GM19239 (cell line): ENCODE data around the gene RBBP4.
"Not testable (repeated sequence)": the region's sequence is repeated elsewhere in the genome, so short reads cannot be mapped to it uniquely, and the experiment has no call there.

ENCODE experiments used
- DNase-seq: peaks from one replicate; pipeline ENCODE4 v3.0.0; 2011; ENCODE audit warnings: low spot score; ENCODE audit not compliant: insufficient read length
- FAIRE-seq: peaks from 2 replicates; lab custom pipeline; 2011; peaks lifted over from hg19 to GRCh38; lab: Jason Lieb, UNC

Gene RBBP4

DNA sequence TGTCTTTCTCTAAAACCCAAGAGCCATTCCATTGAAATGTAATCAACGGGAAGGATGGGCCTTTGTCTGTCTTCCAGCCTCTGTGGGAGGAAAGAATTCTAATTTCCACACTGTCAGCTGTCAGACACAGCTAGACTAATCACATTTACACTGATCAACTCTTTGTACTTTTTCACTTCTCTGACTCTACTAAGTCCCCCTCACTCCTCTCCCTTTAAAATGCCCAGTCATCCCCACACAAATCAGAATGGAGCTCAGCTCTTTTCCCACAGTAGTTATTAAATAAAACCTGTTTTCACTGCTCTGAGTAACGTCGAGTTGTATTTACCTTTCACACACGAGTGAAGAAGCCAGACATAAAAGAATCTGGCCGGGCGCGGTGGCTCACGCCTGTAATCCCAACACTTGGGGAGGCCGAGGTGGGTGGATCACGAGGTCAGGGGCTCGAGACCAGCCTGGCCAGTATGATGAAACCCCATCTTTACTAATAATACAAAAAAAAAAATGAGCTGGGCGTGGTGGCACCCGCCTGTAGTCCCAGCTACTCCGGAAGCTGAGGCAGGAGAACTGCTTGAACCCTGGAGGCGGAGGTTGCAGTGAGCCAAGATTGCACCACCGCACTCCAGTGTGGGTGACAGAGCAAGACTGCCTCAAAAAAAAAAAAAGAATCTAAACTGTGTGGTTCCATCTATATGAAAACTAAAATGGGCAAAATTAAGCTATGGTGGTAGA, 13.9 kb upstream of the RBBP4 start:
- DNase-seq (no peak), FAIRE-seq (no peak)

DNA sequence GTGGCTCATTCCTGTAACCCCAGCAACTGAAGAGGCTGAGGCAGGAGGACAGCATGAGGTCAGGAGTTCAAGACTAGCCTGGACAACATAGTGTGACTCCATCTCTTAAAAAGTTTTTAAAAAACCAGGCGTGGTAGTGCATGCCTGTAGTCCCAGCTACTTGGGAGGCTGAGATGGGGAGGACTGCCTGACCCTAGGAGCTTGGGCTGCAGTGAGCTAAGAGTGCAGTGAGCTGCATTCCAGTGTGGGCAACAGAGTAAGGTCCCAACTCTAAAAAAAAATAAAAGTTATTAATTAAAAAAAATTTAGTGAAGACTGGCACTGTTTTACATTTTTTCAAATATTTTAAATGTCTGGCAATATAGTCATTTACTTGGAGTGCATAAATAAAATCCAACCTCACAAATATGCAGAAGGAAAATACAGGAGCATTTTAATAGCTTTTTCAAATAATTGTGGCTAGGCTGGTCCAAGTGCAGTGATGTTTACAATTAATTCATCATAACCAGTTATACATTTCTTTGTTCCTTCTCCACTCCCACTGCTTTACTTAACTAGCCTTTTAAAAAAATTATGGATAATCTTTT, 11.4 kb upstream of the RBBP4 start:
- DNase-seq: no peak
- no peak for FAIRE-seq

DNA sequence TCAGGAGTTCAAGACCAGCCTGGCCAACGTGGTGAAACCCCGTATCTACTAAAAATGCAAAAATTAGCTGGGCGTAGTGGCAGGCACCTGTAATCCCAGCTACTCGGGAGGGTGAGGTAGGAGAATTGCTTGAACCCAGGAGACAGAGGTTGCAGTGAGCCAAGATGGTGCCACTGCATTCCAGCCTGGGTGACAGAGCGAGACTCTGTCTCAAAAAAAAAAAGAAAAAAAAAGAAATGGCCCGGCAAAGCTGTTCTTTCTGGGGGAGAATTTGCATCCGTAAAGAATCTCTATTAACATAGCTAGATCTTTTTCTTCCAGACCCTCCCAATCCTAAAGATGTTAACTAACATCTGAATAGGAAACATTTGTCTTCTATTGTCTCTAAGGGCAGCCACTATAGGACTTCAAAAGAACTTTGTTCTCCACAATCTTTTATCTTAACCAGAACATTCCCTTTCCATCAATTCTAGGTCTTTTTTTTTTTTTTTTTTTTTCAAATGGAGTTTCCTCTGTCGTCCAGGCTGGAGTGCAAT, 8.6 kb upstream of the RBBP4 start:
- not testable (repeated sequence) for DNase-seq, FAIRE-seq

DNA sequence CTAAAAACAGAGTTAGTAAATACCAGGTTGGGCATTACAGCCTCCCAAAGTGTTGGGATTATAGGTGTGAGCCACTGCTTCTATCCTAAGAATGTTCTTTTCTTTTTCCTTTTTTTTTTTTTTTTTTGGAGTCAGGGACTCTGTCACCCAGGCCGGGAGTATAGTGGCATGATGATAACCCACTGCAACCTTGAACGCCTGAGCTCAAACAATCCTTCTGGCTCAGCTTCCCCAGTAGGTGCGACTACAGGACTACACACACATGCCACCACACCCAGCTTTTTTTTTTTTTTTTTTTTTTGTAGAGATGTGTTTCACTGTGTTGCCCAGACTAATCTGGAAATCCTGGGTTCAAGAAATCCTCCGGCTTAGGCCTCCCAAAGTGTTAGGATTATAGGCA, 6.6 kb upstream of the RBBP4 start:
- DNase-seq (no peak), FAIRE-seq (no peak)

DNA sequence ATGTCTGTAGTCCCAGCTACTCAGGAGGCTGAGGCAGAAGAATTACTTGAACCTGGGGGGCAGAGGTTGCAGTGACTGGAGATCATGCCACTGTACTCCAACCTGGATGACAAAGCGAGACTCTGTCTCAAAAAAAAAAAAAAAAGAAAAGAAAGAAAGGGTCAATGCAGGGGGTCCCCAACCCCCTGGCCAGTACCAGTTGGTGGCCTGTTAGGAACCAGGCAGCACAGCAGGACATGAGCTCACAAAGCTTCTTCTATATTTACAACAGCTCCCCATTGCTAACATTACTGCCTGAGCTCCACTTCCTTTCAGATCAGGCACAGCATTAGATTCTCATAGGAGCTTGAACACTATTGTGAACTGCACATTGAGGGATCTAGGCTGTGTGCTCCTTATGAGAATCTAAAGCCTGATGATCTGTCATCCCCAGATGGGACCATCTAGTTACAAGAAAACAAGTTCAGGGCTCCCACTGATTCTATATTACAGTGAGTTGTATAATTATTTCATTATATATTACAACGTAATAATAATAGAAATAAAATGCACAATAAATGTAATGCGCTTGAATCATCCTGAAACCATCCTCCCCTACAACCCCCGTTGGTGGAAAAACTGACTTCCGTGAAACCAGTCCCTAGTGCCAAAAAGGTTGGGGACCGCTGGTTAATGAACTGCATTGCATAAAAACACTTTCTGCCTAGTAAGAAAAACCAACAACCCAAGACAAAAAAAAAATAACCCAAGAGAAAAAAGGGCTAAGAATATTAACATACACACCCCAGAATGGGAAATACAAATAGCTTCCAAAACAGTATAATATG, 3.5 kb upstream of the RBBP4 start:
- FAIRE-seq: no peak

GRCh38 chr1:32650248-32650751, 708 bp upstream of the RBBP4 start, which contains the start of gene ZBTB8OS:
ZBTB8OS (minus strand) TSS chr1:32650550; CDS start chr1:32650529, 21 bp downstream.
- peak; percentile 95 for FAIRE-seq
- peak; percentile 69 for DNase-seq

More for the DNA sequence above, 3.5 kb upstream of the RBBP4 start:
- DNase-seq: no peak

DNA sequence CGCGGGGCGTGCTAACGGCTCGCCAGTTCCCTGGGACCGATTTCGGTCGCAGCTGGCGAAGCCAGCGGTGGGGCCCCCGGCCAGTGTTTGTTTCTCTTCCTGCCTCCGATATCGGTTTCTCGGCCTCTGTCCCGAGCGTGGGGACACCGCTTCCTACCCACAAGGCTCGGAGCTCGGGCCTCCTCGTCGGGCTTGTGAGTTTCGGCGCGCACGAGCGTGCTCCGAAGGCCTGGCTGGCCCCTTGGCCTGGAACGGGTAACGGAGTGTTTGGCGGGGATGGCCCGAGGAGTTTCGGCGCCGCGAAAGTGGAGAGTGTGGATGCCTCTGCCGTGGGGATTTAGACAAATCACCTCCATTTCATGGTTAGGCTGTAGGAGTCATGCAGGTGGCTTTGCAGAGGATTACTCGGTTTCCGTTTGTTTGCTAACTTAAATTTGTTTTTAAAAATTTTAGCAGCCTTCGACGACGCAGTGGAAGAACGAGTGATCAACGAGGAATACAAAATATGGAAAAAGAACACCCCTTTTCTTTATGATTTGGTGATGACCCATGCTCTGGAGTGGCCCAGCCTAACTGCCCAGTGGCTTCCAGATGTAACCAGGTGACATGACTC, 559 bp downstream of the RBBP4 start:
- peak; percentile 19 for DNase-seq
- peak; percentile 57 for FAIRE-seq

DNA sequence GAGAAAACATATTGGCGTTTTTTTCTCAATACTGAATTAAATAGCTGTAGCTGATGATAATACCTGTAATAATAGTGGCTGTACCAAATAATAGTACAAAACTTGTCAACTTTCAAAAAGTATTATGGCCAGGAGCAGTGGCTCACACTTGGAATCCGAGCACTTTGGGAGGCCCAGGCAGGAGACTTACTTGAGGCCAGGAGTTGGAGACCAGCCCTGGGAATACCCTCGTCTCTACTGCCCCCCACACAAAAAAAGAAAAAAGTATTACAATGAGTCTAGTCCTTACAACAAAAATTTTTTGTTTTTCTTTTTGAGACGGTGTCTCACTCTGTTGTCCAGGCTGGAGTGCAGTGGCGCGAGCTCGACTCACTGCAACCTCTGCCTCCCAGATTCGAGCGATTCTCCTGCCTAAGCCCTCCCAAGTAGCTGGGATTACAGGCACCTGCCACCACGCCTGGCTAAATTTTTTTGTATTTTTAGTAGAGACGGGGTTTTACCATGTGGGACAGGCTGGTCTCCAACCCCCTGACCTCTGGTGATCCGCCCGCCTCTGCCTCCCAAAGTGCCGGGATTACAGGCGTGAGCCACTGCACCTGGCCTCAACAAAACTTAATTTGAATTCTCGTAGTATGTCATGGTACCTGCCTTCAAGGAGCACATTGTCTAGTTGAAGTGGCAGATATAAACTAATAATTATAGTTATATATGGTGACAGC, 1.4 kb downstream of the RBBP4 start:
- DNase-seq (no peak), FAIRE-seq (peak; percentile 64)

DNA sequence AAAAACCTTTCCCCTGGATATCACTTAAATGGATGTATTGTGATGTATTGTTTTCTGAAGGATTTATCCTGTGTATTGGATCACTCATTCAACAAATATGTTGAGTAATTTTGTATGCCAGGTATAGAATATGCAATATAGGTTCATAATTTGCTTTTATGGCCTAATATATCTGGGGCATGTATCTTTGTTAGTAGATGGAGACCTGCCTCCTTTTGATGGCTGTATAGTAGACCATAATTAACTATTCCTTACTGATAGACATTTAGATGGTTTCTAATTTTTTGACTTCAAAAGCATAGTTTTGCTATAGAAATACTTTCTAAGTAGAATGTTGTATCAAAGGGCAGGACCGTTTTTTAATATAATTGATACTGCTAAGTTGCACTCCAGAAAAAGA, 8.6 kb downstream of the RBBP4 start:
- FAIRE-seq (no peak), DNase-seq (no peak)

DNA sequence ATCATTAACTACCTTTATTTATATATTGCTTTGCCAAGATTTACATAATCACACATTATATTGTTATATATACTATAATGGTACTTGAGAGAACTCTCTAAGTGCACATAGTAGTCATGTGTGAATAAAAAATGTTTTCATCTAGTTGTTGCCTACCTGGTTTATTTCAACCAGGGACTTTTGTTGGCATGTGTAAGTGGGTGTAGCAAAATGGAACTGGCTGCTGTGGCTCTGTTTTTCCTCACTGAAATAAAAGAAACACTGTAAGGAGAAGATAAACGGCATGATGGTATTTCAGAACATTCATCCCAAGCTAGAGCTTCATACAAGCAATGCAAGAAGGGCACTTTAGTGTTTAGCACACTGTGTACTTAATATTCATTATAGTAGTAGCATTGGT, 14.9 kb downstream of the RBBP4 start:
- DNase-seq (no peak), FAIRE-seq (no peak)

GRCh38 chr1:32666901-32667566, 16.0 kb downstream of the RBBP4 start:
- no peak for DNase-seq
- FAIRE-seq: no peak

GRCh38 chr1:32668716-32669115, 17.7 kb downstream of the RBBP4 start:
- not testable (repeated sequence) for DNase-seq, FAIRE-seq

- DNase-seq: no peak
- no peak for FAIRE-seq
These were observed 25.9 kb downstream of the RBBP4 start for GRCh38 chr1:32676945-32677344.

DNA sequence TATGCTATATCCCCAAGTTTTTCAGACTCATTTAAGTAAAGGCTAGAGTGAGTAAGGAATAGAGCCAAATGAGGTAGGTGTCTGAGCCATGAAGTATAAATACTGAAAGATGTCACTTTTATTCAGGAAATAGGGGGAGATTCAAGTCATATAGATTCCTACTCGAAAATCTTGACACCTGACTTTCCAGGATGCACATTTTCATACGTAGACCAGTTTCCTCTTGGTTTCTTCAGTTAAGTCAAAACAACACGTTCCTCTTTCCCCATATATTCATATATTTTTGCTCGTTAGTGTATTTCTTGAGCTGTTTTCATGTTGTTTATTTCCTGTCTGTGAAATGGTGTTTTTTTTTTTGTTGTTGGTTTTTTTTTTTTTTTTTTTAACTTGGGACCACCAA, 29.0 kb downstream of the RBBP4 start:
- FAIRE-seq, DNase-seq: not testable (repeated sequence)

GRCh38 chr1:32680642-32681041, 29.6 kb downstream of the RBBP4 start:
- no peak for DNase-seq
- peak; percentile 45 for FAIRE-seq

GRCh38 chr1:32681509-32681908, 30.5 kb downstream of the RBBP4 start:
- DNase-seq (no peak), FAIRE-seq (no peak)

- no peak for FAIRE-seq
- no peak for DNase-seq
These were observed 31.0 kb downstream of the RBBP4 start for GRCh38 chr1:32681999-32682398.

GRCh38 chr1:32683397-32683796, 32.4 kb downstream of the RBBP4 start:
- DNase-seq: no peak
- no peak for FAIRE-seq
